Measurements from ENCODE around the gene ZNF750.

ZNF750 gene

DNA sequence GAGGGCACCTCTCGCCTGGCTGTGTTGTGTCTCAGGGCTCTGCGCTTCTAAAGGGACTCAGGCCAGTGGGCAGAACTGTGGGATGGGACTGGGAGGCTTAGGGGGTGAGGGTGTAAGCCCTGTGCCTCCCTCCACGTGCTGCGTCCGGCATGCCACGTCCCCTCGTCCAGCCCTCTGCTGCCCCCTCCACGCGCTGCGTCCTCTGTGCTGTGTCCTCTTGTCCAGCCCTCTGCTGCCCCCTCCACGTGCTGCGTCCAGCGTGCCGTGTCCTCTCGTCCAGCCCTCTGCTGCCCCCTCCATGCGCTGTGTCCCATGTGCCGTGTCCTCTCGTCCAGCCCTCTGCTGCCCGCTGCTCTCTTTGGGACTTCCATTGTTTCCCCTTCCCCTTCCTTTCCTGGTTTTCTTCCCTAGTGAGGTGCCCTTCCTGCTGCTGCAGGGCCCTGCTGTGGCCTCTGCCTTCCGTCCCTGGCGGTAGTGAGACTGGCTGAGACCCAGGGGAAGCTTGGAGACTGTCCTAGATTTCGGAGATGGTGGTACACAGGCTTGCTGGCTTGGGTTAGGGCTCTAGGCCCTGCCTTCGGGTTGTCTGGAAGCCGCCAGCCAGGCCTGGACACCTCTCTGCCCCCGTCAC, 6.4 kb upstream of the ZNF750 start:
- no peak overlapping the region for H3K27ac ChIP-seq (replicated peaks)
- H3K4me3 ChIP-seq (replicated peaks; ENCODE audit: insufficient read depth, low read length): no peak overlapping the region
- no peak for DNase-seq (ENCODE audit: low read depth in 1 of 2, low spot score in 1 of 2)
- H3K27me3 ChIP-seq (ENCODE audit: insufficient read depth, poor library complexity, severe bottlenecking): no peaks in the 10 kb centered on the region
- TF ChIP-seq POLR2AphosphoS5 (IDR thresholded peaks at IDR 0.05; ENCODE audit: low read depth): no peak
- no peak for TF ChIP-seq CTCF (IDR thresholded peaks at IDR 0.05; ENCODE audit: insufficient read depth, low read length)
- no peak for TF ChIP-seq GABPA (IDR thresholded peaks at IDR 0.05; ENCODE audit: low read depth)
- TF ChIP-seq SPI1 (IDR thresholded peaks at IDR 0.05; ENCODE audit: borderline replicate concordance, low read depth): no peak
- no peak for TF ChIP-seq REST (IDR thresholded peaks at IDR 0.05; ENCODE audit: insufficient replicate concordance, low read depth)

DNA sequence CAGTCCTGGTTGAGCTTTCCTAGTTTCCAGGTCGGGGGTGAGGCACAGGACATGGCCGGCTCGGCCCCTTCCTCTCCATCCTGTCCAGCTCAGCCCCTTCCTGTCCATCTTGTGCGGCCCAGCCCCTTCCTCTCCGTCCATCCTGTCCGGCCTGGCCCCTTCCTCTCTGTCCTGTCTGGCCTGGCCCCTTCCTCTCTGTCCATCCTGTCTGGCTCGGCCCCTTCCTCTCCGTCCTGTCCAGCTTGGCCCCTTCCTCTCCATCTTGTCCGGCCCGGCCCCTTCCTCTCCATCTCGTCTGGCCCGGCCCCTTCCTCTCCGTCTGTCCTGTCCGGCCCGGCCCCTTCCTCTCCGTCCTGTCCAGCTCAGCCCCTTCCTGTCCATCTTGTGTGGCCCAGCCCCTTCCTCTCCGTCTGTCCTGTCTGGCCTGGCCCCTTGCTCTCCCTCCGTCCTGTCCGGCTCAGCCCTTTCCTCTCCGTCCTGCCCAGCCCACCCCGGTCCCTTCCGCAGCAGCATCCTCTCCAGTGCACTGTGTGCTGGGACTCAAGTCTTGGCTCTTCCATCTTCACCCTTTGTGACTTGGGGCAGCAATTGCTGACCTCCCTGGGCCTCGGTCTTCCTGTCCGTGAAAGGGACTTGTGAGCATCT, 5.5 kb upstream of the ZNF750 start:
- Histone ChIP-seq H3K4me3 (replicated peaks; ENCODE audit: insufficient read depth, low read length) (no peak overlapping the region), H3K27me3 (ENCODE audit: insufficient read depth, poor library complexity, severe bottlenecking) (no peaks in the 10 kb centered on the region), H3K27ac (replicated peaks) (no peak overlapping the region)
- no peak for DNase-seq (ENCODE audit: low read depth in 1 of 2, low spot score in 1 of 2)
- TF ChIP-seq POLR2AphosphoS5 (IDR thresholded peaks at IDR 0.05; ENCODE audit: low read depth) (no peak), REST (IDR thresholded peaks at IDR 0.05; ENCODE audit: insufficient replicate concordance, low read depth) (no peak), CTCF (IDR thresholded peaks at IDR 0.05; ENCODE audit: insufficient read depth, low read length) (no peak), GABPA (IDR thresholded peaks at IDR 0.05; ENCODE audit: low read depth) (no peak), SPI1 (IDR thresholded peaks at IDR 0.05; ENCODE audit: borderline replicate concordance, low read depth) (no peak)

- H3K4me3 ChIP-seq (replicated peaks; ENCODE audit: insufficient read depth, low read length): no peak overlapping the region
- H3K27ac ChIP-seq (replicated peaks): no peak overlapping the region
- TF ChIP-seq POLR2AphosphoS5 (IDR thresholded peaks at IDR 0.05; ENCODE audit: low read depth) (no peak), SPI1 (IDR thresholded peaks at IDR 0.05; ENCODE audit: borderline replicate concordance, low read depth) (no peak), REST (IDR thresholded peaks at IDR 0.05; ENCODE audit: insufficient replicate concordance, low read depth) (no peak), GABPA (IDR thresholded peaks at IDR 0.05; ENCODE audit: low read depth) (no peak), CTCF (IDR thresholded peaks at IDR 0.05; ENCODE audit: insufficient read depth, low read length) (no peak)
- no peak for DNase-seq (ENCODE audit: low read depth in 1 of 2, low spot score in 1 of 2)
- no peaks in the 10 kb centered on the region for H3K27me3 ChIP-seq (ENCODE audit: insufficient read depth, poor library complexity, severe bottlenecking)
Measured at GRCh38 chr17:82844796-82845162, 5.0 kb upstream of the ZNF750 start.

All from HL-60 (cell line).